ENCODE results near the gene SMARCD2.
"Not testable (repeated sequence)": the region's sequence is repeated elsewhere in the genome, so short reads cannot be mapped to it uniquely, and the experiment has no call there.

The SMARCD2 gene

DNA sequence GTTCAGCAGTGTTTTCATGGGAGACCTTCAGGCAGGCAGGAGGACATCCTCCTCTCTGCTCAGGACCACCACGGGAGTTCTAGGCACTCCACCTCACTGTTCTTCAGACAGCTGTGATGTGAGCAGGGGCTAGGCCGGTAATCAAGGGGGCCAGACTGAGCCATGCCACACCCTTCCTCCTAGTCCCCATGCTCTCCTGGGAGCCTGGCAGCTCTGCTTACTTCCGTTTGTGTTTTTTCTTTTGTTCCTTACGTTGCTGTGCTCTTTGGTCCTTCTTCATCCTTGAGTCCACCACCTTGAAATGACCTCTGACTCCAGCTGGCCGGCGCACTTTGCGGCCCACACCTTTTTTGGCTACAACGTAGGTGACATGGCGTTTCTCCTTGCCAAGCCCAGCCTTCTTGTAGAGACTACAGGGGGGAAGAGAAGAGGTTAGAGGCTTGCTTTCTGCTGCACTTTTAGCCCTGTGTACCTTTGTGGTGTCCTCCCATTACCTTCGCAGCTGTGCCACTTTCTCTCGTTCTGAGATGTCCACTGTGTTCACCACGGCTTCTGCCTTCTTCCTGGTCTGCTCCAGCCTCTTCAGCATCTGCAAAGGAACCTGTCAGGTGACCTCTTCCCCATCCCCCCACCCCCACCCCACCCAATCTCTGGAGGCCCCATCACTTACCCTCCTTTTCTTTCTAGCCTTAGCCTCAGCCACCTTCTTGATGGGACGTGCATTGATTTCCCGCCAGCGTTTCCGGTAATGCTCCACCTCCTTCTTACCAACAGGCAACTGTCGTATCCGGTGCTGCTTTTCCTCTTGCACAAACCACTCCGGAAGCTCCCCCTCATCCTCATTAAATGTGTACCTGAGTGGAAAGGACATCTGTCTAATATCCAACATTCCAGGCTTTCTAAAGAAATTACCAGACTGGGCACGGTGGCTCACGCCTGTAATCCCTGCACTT is 22.6 kb downstream of the SMARCD2 start:
- Mint-ChIP-seq H3K4me3 (peak overlapping the region in 1 of 2 donors; percentile 29), H3K27me3 (no peaks in the 10 kb centered on the region), H3K4me1 (peaks cover 33 to 61% of the 10 kb centered on the region in 2 donors), H3K36me3 (peaks cover 60 to 79% of the 10 kb centered on the region in 2 donors), H3K9me3 (no peaks in the 10 kb centered on the region), H3K27ac (peak overlapping the region; percentile 87)
- no peak for DNase-seq
- no peak for ATAC-seq (replicated peaks)

DNA sequence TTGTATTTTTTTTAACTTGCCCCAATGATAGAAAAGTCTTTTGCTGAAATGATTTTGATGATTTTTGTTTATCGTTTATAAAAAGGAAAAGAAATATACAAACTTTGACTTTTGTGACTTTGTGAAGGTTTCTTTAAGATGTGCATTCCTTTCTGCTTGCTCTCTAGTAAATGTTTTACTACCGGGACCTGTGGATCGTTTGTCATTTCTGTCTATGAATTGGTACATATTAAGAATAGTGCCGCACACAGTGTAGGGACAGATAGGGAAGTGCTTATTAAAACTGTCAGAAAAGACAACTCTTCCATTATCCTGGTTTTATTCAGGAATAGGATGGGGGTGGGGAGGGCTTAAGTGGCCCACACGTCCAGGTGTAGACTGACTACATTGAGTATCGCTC is 23.4 kb downstream of the SMARCD2 start:
- H3K9me3 Mint-ChIP-seq: no peaks in the 10 kb centered on the region
- H3K27ac Mint-ChIP-seq: peak overlapping the region; percentile 69
- no peak overlapping the region for H3K4me3 Mint-ChIP-seq
- H3K4me1 Mint-ChIP-seq: peaks cover 27 to 54% of the 10 kb centered on the region in 2 donors
- no peak for ATAC-seq (replicated peaks)
- DNase-seq: no peak
- H3K36me3 Mint-ChIP-seq: peaks cover 53 to 76% of the 10 kb centered on the region in 2 donors
- no peaks in the 10 kb centered on the region for H3K27me3 Mint-ChIP-seq

DNA sequence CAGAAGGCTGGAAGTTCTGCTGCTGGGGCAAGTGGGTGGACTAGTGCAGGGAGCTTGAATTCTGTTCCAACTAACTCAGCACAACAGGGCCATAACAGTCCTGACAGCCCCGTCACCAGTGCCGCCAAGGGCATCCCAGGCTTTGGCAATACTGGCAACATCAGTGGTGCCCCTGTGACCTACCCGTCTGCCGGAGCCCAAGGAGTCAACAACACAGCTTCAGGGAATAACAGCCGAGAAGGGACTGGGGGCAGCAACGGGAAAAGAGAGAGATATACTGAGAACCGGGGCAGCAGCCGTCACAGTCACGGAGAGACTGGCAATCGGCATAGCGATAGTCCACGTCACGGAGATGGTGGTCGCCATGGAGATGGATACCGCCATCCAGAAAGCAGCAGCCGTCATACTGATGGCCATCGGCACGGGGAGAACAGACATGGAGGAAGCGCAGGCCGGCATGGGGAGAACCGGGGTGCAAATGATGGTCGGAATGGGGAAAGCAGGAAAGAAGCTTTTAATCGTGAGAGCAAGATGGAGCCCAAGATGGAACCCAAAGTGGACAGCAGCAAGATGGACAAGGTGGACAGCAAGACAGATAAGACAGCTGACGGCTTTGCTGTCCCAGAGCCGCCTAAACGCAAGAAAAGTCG is 24.6 kb downstream of the SMARCD2 start:
- peaks cover 19 to 41% of the 10 kb centered on the region in 2 donors for H3K4me1 Mint-ChIP-seq
- H3K9me3 Mint-ChIP-seq: no peaks in the 10 kb centered on the region
- no peaks in the 10 kb centered on the region for H3K27me3 Mint-ChIP-seq
- DNase-seq: no peak
- peak overlapping the region in 1 of 2 donors; percentile 2 for H3K4me3 Mint-ChIP-seq
- no peak for ATAC-seq (replicated peaks)
- H3K27ac Mint-ChIP-seq: no peak overlapping the region
- H3K36me3 Mint-ChIP-seq: peaks cover 50 to 72% of the 10 kb centered on the region in 2 donors

DNA sequence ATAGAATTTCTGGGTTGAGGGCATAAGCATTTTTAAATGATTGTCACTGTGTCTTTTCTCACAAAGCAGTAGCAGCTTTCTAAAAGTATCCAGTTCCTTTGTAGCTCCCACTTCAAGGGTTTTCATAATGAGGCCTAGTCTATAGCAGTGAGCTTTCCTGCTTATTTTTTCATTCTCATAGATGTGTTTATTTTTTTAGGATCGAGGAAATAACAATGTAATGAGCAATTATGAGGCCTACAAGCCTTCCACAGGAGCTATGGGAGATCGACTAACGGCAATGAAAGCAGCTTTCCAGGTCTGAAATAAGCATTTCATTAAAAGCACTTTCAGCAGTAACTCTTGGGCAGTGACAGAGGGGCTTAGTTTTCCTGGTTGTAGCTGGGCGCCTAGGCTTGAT is 25.8 kb downstream of the SMARCD2 start:
- H3K9me3 Mint-ChIP-seq: no peaks in the 10 kb centered on the region
- H3K4me3 Mint-ChIP-seq: no peak overlapping the region
- H3K4me1 Mint-ChIP-seq: peaks cover 10 to 29% of the 10 kb centered on the region in 2 donors
- no peak overlapping the region for H3K27ac Mint-ChIP-seq
- DNase-seq (no peak), ATAC-seq (replicated peaks) (no peak)
- H3K27me3 Mint-ChIP-seq: no peaks in the 10 kb centered on the region
- H3K36me3 Mint-ChIP-seq: peaks cover 52 to 64% of the 10 kb centered on the region in 2 donors

DNA sequence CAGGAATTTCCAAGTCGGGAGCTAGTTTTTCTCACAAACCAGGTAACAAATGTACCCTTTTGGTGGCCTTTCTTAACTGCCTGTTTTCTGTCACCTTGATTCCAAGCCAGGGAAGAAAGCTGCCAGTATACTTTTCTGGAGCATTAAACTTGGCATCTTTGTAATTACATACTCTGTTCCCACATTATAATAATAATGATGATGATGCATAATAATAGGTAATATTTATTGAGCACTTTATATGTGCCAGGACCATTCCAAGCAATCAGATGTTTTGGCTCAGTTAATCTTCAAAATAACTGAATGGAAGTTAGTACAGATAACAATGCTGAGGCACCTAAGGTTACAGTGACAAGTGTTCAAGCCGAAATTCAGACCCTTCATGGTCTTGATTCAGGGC is 26.4 kb downstream of the SMARCD2 start:
- H3K27me3 Mint-ChIP-seq: no peaks in the 10 kb centered on the region
- DNase-seq (no peak), ATAC-seq (replicated peaks) (no peak)
- no peak overlapping the region for H3K4me3 Mint-ChIP-seq
- H3K4me1 Mint-ChIP-seq: peaks cover 7 to 24% of the 10 kb centered on the region in 2 donors
- H3K9me3 Mint-ChIP-seq: no peaks in the 10 kb centered on the region
- peaks cover 53 to 64% of the 10 kb centered on the region in 2 donors for H3K36me3 Mint-ChIP-seq
- peak overlapping the region; percentile 37 for H3K27ac Mint-ChIP-seq

DNA sequence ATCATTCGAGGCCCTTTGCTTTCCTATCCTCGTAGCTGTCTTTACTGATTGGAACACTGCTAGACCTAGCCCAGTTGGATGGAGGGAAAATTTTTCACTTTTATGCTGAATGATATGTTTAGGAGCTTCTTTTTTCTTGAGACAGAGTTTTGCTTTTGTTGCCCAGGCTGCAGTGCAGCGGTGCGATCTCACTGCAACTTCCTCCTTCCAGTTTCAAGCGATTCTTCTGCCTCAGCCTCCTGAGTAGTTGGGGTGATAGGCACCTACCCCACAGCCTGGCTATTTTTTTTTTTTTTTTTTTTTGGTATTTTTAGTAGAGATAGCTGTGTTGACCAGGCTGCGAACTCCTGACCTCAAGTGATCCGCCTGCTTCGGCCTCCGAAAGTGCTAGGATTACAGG is 32.5 kb downstream of the SMARCD2 start:
- Mint-ChIP-seq H3K36me3 (peaks cover 41 to 56% of the 10 kb centered on the region in 2 donors), H3K27me3 (no peaks in the 10 kb centered on the region), H3K9me3 (no peaks in the 10 kb centered on the region), H3K27ac (peak overlapping the region; percentile 87), H3K4me3 (no peak overlapping the region), H3K4me1 (peaks cover 10 to 20% of the 10 kb centered on the region in 2 donors)
- ATAC-seq (replicated peaks): peak in 1 of 2 donors; percentile 53
- DNase-seq: no peak

DNA sequence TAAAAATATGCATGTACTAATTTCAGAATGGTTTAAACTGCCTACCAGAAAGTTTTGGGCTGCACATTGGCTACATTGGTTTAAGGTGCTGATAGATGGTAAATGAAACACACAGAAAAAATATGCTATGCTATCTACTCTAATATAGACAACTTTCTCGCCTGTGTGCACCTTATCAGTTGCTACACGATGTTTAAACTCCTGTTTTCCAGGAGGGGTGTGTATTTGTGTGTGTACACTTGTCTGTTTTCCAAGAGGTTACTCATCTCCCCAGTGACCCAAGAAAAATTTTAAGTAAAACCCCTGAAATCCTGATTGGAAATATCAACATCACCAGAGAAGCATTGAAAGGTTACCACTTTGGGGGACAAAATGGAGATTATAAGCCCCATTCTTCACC is 36.9 kb downstream of the SMARCD2 start:
- peaks cover 10 to 25% of the 10 kb centered on the region in 2 donors for H3K4me1 Mint-ChIP-seq
- H3K9me3 Mint-ChIP-seq: no peaks in the 10 kb centered on the region
- peaks cover 37 to 51% of the 10 kb centered on the region in 2 donors for H3K36me3 Mint-ChIP-seq
- H3K4me3 Mint-ChIP-seq: no peak overlapping the region
- DNase-seq (no peak), ATAC-seq (replicated peaks) (no peak)
- H3K27ac Mint-ChIP-seq: no peak overlapping the region
- no peaks in the 10 kb centered on the region for H3K27me3 Mint-ChIP-seq

DNA sequence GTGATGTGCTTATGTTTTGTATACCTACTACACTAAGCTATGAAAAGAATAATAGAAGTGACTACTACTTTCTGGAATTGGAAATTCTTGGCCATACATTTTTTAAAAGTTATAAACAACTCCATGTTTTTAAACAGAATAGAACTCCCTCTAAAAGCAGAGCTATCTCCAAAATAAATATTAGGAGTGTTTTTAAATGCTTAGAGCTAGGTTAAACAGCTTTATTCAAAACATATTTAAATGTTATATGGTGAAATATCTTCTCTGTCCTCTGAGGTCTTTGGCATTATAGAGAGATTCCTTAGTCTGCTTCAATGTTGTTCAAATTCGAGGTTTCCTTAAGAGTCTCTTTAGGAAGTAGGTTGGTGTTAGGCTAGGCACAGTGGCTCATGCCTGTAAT is 38.2 kb downstream of the SMARCD2 start:
- Mint-ChIP-seq H3K27me3 (no peaks in the 10 kb centered on the region), H3K9me3 (no peaks in the 10 kb centered on the region), H3K36me3 (peaks cover 36 to 55% of the 10 kb centered on the region in 2 donors), H3K27ac (peak overlapping the region; percentile 45), H3K4me3 (no peak overlapping the region), H3K4me1 (peaks cover 6 to 17% of the 10 kb centered on the region in 2 donors)
- DNase-seq (no peak), ATAC-seq (replicated peaks) (no peak)

DNA sequence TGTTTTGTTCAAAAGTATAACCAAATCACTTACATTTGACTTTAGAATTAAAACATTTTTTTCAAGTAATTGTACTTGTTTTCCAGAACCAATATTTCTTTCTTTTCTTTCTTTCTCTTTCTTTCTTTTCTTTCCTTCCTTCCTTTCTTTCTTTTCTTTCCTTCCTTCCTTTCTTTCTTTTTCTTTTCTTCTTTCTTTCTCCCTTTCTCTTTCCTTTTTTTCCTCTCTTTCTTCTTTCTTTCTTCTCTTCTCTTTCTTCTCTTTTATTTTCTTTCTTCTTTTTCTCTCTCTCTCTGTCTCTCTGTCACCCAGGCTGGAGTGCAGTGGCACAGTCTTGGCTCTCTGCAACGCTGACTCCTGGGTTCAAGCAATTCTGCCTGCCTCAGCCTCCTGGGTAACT is 41.7 kb downstream of the SMARCD2 start:
- peak overlapping the region; percentile 21 for H3K27ac Mint-ChIP-seq
- no peak overlapping the region for H3K4me3 Mint-ChIP-seq

DNA sequence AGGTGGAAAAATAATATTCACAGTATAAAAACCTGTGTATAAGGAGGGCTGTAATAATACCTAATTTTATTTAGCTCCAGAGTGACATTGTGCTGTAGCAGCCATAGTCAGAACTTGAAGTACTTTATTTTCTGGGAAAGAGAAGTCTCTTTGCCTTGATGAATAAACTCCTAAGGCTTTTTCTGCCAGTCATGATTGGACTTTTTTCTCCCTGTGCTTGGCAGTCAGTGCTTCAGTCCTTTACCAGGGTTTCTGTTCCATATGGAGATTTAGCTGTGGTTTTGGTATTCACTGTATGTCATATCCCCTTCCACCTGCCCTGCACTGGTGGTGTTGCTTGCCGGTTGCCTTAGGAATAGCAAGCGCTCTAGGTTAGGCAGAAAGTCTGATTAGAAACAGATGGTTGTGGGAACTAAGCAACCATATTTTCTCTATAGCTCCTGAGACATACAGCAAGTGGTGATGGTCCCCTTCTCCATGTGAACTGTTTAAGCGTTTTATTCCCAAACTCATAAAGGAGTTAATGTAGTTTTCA is 43.8 kb downstream of the SMARCD2 start:
- no peaks in the 10 kb centered on the region for H3K27me3 Mint-ChIP-seq
- H3K9me3 Mint-ChIP-seq: no peaks in the 10 kb centered on the region
- H3K36me3 Mint-ChIP-seq: peaks cover 24 to 47% of the 10 kb centered on the region in 2 donors
- H3K27ac Mint-ChIP-seq: no peak overlapping the region
- ATAC-seq (replicated peaks) (no peak), DNase-seq (no peak)
- H3K4me3 Mint-ChIP-seq: no peak overlapping the region
- no peaks in the 10 kb centered on the region for H3K4me1 Mint-ChIP-seq

More for the DNA sequence above, 41.7 kb downstream of the SMARCD2 start:
- ATAC-seq (replicated peaks): no peak
- DNase-seq: no peak
- Mint-ChIP-seq H3K9me3 (no peaks in the 10 kb centered on the region), H3K27me3 (no peaks in the 10 kb centered on the region), H3K4me1 (peaks cover 0 to 5% of the 10 kb centered on the region in 2 donors), H3K36me3 (peaks cover 28 to 45% of the 10 kb centered on the region in 2 donors)

DNA sequence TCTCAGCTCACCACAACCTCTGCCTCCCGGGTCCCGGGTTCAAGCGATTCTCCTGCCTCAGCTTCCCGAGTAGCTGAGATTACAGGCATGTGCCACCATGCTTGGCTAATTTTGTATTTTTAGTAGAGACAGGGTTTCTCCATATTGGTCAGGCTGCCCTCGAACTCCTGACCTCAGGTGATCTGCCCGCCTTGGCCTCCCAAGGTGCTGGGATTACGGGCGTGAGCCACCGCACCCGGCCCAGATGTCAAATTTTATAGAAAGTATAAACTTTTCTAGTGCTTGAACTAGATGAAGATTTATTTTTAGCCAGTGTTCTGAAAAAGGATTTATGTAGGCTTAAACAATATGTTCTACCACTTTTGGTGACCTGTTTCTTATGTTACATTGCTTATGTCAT is 46.1 kb downstream of the SMARCD2 start:
- not testable (repeated sequence) for H3K4me1 Mint-ChIP-seq; ATAC-seq (replicated peaks); DNase-seq; H3K4me3 Mint-ChIP-seq; H3K9me3 Mint-ChIP-seq; H3K27me3 Mint-ChIP-seq; H3K27ac Mint-ChIP-seq
- H3K36me3 Mint-ChIP-seq: peaks cover 23 to 47% of the 10 kb centered on the region in 2 donors

DNA sequence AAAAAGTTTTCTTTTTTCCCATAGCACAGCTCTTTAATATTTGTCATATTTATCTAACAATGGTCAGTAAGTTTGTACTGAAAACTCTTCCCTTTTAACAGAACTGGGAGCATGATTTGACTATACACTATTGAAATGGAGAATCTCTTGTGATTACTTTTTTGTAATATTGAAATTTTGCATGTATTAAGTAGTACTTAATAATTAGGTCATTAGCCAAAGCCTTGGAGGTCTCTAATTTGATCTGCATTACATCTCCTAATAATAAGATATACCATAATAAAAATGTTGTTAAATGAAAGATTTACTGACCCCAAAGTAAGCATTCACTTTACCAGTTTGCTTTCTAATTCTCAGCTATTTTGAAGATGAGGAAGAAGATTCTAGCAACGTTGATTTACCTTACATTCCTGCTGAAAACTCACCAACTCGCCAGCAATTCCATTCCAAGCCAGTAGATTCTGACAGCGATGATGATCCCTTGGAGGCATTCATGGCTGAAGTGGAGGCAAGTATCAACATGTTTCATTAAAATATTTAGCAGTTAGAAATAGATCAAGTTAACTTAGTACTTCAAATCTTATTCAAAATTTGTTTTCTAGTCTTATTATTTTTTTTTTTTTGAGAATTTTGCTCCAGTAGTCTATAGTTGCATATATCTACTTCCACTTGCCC is 50.3 kb downstream of the SMARCD2 start:
- no peak for DNase-seq
- Mint-ChIP-seq H3K27me3 (no peaks in the 10 kb centered on the region), H3K4me1 (no peaks in the 10 kb centered on the region), H3K4me3 (no peak overlapping the region), H3K36me3 (peaks cover 18 to 27% of the 10 kb centered on the region in 2 donors), H3K9me3 (no peaks in the 10 kb centered on the region), H3K27ac (no peak overlapping the region)
- ATAC-seq (replicated peaks): no peak

DNA sequence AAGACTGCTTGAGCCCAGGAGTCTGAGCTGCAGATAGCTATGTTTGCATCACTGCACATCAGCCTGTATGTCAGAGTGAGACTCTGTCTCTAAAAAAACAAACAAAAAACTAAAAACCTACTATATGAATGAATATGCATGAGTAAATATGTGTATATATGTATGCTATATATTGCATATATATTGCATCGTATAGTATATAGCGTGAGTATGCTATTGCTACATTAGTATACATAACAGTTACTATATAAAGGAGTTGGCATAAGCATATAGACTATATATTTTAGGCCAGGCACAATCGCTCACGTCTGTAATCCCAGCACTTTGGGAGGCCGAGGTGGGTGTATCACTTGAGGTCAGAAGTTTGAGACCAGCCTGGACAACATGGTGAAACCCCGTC is 52.4 kb downstream of the SMARCD2 start:
- DNase-seq (no peak), ATAC-seq (replicated peaks) (no peak)
- Mint-ChIP-seq H3K4me3 (no peak overlapping the region), H3K27ac (no peak overlapping the region), H3K4me1 (no peaks in the 10 kb centered on the region), H3K27me3 (no peaks in the 10 kb centered on the region), H3K9me3 (no peaks in the 10 kb centered on the region), H3K36me3 (peaks cover 18 to 23% of the 10 kb centered on the region in 2 donors)

All from stimulated activated naive B cell treated with anti-CD40 and anti-IgM and Interleukin-4, amounts not matched to agents 10 μg/mL and 1 μg/mL and 100 μg/mL, for 72 hours (primary cell).